ENCODE data around the gene MCUR1.

DNA sequence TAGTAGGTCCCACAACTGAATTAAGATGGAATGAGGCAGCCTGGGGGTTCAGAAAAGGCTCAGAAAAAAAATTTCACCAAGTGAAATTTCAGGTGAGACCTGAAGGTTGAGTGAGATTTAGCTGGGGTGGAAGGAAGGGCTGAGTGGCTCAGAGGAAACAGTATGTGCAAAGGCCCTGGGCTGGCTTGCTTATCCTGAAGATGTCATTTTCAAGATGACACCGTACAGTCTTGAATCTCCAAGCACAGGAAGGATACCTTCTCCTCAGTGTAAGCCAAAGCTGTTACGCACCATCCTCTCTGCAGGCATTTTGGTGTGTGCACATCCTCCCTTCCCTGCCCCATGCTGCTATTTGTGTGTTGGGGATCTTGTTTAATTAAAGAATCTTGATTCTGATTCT lies 59.7 kb downstream of the MCUR1 start:
- TF ChIP-seq, protein P1, sequence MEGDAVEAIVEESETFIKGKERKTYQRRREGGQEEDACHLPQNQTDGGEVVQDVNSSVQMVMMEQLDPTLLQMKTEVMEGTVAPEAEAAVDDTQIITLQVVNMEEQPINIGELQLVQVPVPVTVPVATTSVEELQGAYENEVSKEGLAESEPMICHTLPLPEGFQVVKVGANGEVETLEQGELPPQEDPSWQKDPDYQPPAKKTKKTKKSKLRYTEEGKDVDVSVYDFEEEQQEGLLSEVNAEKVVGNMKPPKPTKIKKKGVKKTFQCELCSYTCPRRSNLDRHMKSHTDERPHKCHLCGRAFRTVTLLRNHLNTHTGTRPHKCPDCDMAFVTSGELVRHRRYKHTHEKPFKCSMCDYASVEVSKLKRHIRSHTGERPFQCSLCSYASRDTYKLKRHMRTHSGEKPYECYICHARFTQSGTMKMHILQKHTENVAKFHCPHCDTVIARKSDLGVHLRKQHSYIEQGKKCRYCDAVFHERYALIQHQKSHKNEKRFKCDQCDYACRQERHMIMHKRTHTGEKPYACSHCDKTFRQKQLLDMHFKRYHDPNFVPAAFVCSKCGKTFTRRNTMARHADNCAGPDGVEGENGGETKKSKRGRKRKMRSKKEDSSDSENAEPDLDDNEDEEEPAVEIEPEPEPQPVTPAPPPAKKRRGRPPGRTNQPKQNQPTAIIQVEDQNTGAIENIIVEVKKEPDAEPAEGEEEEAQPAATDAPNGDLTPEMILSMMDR (IDR thresholded peaks at IDR 0.05): no peak
- TF ChIP-seq POLR2AphosphoS5 (IDR thresholded peaks at IDR 0.05): no peak

All from breast epithelium (tissue), 3 donors.